ENCODE data around the gene NCKAP5L.

The NCKAP5L gene

GRCh38 chr12:49803693-49804450, 24.3 kb downstream of the NCKAP5L start:
- no peak for DNase-seq (ENCODE audit: low spot score)
- no peak for TF ChIP-seq CTCF (IDR thresholded peaks at IDR 0.05; ENCODE audit: extremely low read depth, missing control alignments)

- TF ChIP-seq CTCF (IDR thresholded peaks at IDR 0.05; ENCODE audit: extremely low read depth, missing control alignments), result no peak
Observed at GRCh38 chr12:49801141-49802063, 26.8 kb downstream of the NCKAP5L start.

GRCh38 chr12:49800421-49801140, 27.6 kb downstream of the NCKAP5L start:
- no peak for DNase-seq (ENCODE audit: low spot score)
- TF ChIP-seq CTCF (IDR thresholded peaks at IDR 0.05; ENCODE audit: extremely low read depth, missing control alignments), result no peak

More at GRCh38 chr12:49801141-49802063, 26.8 kb downstream of the NCKAP5L start:
- no peak for DNase-seq (ENCODE audit: low spot score)

GRCh38 chr12:49798934-49799333, 29.3 kb downstream of the NCKAP5L start:
- no peak for DNase-seq (ENCODE audit: low spot score)
- no peak for TF ChIP-seq CTCF (IDR thresholded peaks at IDR 0.05; ENCODE audit: extremely low read depth, missing control alignments)

- TF ChIP-seq CTCF (IDR thresholded peaks at IDR 0.05; ENCODE audit: extremely low read depth, missing control alignments), result no peak
- DNase-seq (ENCODE audit: low spot score), result no peak
Observed at GRCh38 chr12:49798248-49798647, 30.0 kb downstream of the NCKAP5L start.

GRCh38 chr12:49797449-49797776, 30.8 kb downstream of the NCKAP5L start:
- TF ChIP-seq CTCF (IDR thresholded peaks at IDR 0.05; ENCODE audit: extremely low read depth, missing control alignments), result no peak
- no peak for DNase-seq (ENCODE audit: low spot score)
